Fibroblast of upper back skin (primary cell): ENCODE measurements around the gene ENTPD5.
"Not testable (repeated sequence)": the region's sequence is repeated elsewhere in the genome, so short reads cannot be mapped to it uniquely, and the experiment has no call there.

Source experiments
- DNase-seq: peaks from one replicate; pipeline ENCODE4 v3.0.0-alpha.2; 2013

ENTPD5 gene

GRCh38 chr14:73998726-73999125 is 20.4 kb downstream of the ENTPD5 start:
- DNase-seq: no peak

- DNase-seq: no peak
Observed at GRCh38 chr14:73997944-73998447, 21.1 kb downstream of the ENTPD5 start.

- DNase-seq: no peak
Observed at GRCh38 chr14:73997108-73997943, 21.8 kb downstream of the ENTPD5 start.

GRCh38 chr14:73996731-73997107 is 22.4 kb downstream of the ENTPD5 start:
- no peak for DNase-seq

- no peak for DNase-seq
Observed at GRCh38 chr14:73995977-73996378, 23.1 kb downstream of the ENTPD5 start.

GRCh38 chr14:73994926-73995325 is 24.2 kb downstream of the ENTPD5 start:
- DNase-seq: not testable (repeated sequence)

GRCh38 chr14:73991092-73991491 is 28.0 kb downstream of the ENTPD5 start:
- no peak for DNase-seq

- DNase-seq: not testable (repeated sequence)
Observed at GRCh38 chr14:73988656-73989055, 30.4 kb downstream of the ENTPD5 start.

GRCh38 chr14:73988065-73988464 is 31.0 kb downstream of the ENTPD5 start:
- DNase-seq: no peak

GRCh38 chr14:73977896-73978295 is 41.2 kb downstream of the ENTPD5 start:
- no peak for DNase-seq

- DNase-seq: no peak
Observed at GRCh38 chr14:73976125-73976524, 43.0 kb downstream of the ENTPD5 start.

- no peak for DNase-seq
Observed at GRCh38 chr14:73973497-73973896, 45.6 kb downstream of the ENTPD5 start.

GRCh38 chr14:73968885-73969284 is 50.2 kb downstream of the ENTPD5 start:
- DNase-seq: no peak

- DNase-seq: no peak
Observed at GRCh38 chr14:73965216-73965615, 53.9 kb downstream of the ENTPD5 start.

- DNase-seq: no peak
Observed at GRCh38 chr14:73961192-73961591, 57.9 kb downstream of the ENTPD5 start.

GRCh38 chr14:73958591-73958990 is 60.5 kb downstream of the ENTPD5 start:
- DNase-seq: no peak

- no peak for DNase-seq
Observed at GRCh38 chr14:73955674-73956073, 63.4 kb downstream of the ENTPD5 start.

- DNase-seq: peak; percentile 3
Observed at GRCh38 chr14:73953731-73954130, 65.4 kb downstream of the ENTPD5 start.

GRCh38 chr14:73949752-73950734 is 69.0 kb downstream of the ENTPD5 start, which contains the start of the genes COQ6 and FAM161B:
Gene COQ6 (plus strand): TSS chr14:73950302. CDS start chr14:73950333, 31 bp downstream.
Gene FAM161B (minus strand): TSS chr14:73950094. CDS start chr14:73950026, 68 bp downstream.
- DNase-seq: peak; percentile 96

GRCh38 chr14:73945159-73945670 is 73.9 kb downstream of the ENTPD5 start:
- DNase-seq: no peak

GRCh38 chr14:73944432-73945158 is 74.5 kb downstream of the ENTPD5 start:
- DNase-seq: no peak

GRCh38 chr14:73943083-73943482 is 76.0 kb downstream of the ENTPD5 start:
- DNase-seq: peak; percentile 41
